Activated naive CD4-positive, alpha-beta T cell treated with anti-CD3 and anti-CD28 coated beads, Interleukin-2, amount 10 ng/mL, durations not matched to agents 7 days and 5 days (primary cell): ENCODE results near the gene REG1B.

Experiments
- CTCF ChIA-PET: fragments of 350-600 bp; sonication (Branson Sonifier 250); formaldehyde crosslinking; loops from one replicate; lab custom pipeline; 2021; ENCODE audit warnings: antibody characterized with exemption; lab: Charles Lee
- DNase-seq: peaks from one replicate; pipeline ENCODE4 v3.0.0-alpha.2; 2020
- H3K27ac Mint-ChIP-seq: one replicate; pipeline ENCODE4 v1.8.0; 2021; ENCODE audit warnings: mild to moderate bottlenecking, moderate library complexity, mixed read lengths
- H3K27me3 Mint-ChIP-seq: one replicate; pipeline ENCODE4 v1.8.0; 2021; ENCODE audit warnings: mild to moderate bottlenecking, mixed read lengths
- H3K36me3 Mint-ChIP-seq: one replicate; pipeline ENCODE4 v1.8.0; 2021; ENCODE audit warnings: mixed read lengths
- H3K4me1 Mint-ChIP-seq: one replicate; pipeline ENCODE4 v1.8.0; 2021; ENCODE audit warnings: mixed read lengths
- H3K4me3 Mint-ChIP-seq: one replicate; pipeline ENCODE4 v1.8.0; 2021; ENCODE audit warnings: mild to moderate bottlenecking, moderate library complexity, mixed read lengths
- H3K9me3 Mint-ChIP-seq: one replicate; pipeline ENCODE4 v1.8.0; 2021; ENCODE audit warnings: mixed read lengths

Gene REG1B

GRCh38 chr2:79039944-79040343 lies 47.8 kb downstream of the REG1B start:
- Mint-ChIP-seq H3K4me1 (no peaks in the 10 kb centered on the region), H3K36me3 (no peaks in the 10 kb centered on the region), H3K4me3 (no peak overlapping the region), H3K27me3 (no peaks in the 10 kb centered on the region), H3K27ac (no peak overlapping the region), H3K9me3 (no peaks in the 10 kb centered on the region)
- CTCF ChIA-PET, result interaction anchor here (1.2 kb wide), 1 partner anchor 975 kb away, joined by 3 read pairs; no protein-coding TSS in a partner anchor
- DNase-seq, result no peak
